ENCODE data around the gene MGAT4B. TPM values are rescaled to one million over a fixed set of nuclear protein-coding genes. Genes with fewer than 3 reads are reported as not detected.

MGAT4B gene
- total and polyA plus RNA-seq, 2 of the 13 experiments (the other 11 are each of a cell fraction or from before 2014, with no cell fraction given) = 93.5 to 130 TPM

- TF ChIP-seq SRSF1 (optimal IDR thresholded peaks at IDR 0.05; ENCODE audit: low read depth, low read length) (no peak), MIXL1 (CRISPR knock-in tag; IDR thresholded peaks at IDR 0.05) (no peak), ZNF841 (CRISPR knock-in tag; IDR thresholded peaks at IDR 0.05; ENCODE audit: borderline replicate concordance) (0 out of 2 replicates have a peak, but pooled peaks have one; percentile 53), SRF (IDR thresholded peaks at IDR 0.05; ENCODE audit: low read depth, low read length) (no peak), ZNF790 (CRISPR knock-in tag; IDR thresholded peaks at IDR 0.05; ENCODE audit: borderline replicate concordance) (no peak), KDM4B (CRISPR knock-in tag; IDR thresholded peaks at IDR 0.05) (no peak), KMT2B (CRISPR knock-in tag; IDR thresholded peaks at IDR 0.05) (no peak), ZNF740 (CRISPR knock-in tag; IDR thresholded peaks at IDR 0.05) (peak; percentile 85), KLF6 (CRISPR knock-in tag; IDR thresholded peaks at IDR 0.05) (no peak), FOXP4 (CRISPR knock-in tag; IDR thresholded peaks at IDR 0.05) (no peak), RBFOX2 (IDR thresholded peaks at IDR 0.05; ENCODE audit: low read depth, low read length) (peak; percentile 59), NRL (CRISPR knock-in tag; IDR thresholded peaks at IDR 0.05; ENCODE audit: borderline replicate concordance) (no peak), ZNF343 (CRISPR knock-in tag; IDR thresholded peaks at IDR 0.05) (no peak), MTA1 (CRISPR knock-in tag; IDR thresholded peaks at IDR 0.05; ENCODE audit: borderline replicate concordance) (no peak), HDAC2 (CRISPR knock-in tag; IDR thresholded peaks at IDR 0.05) (no peak), NFKB2 (CRISPR knock-in tag; IDR thresholded peaks at IDR 0.05; ENCODE audit: borderline replicate concordance) (peak; percentile 33; the same call in 1 of the 2 replicates), DMAP1 (CRISPR knock-in tag; IDR thresholded peaks at IDR 0.05) (no peak), ZKSCAN1 (IDR thresholded peaks at IDR 0.05; ENCODE audit: low read length) (no peak), MIER2 (CRISPR knock-in tag; IDR thresholded peaks at IDR 0.05) (no peak), SALL2 (CRISPR knock-in tag; IDR thresholded peaks at IDR 0.05) (no peak; the same call in 1 of the 2 replicates), PHB2 (IDR thresholded peaks at IDR 0.05; ENCODE audit: partially characterized antibody) (no peak), CENPBD1 (CRISPR knock-in tag; IDR thresholded peaks at IDR 0.05; ENCODE audit: borderline replicate concordance, low read depth) (no peak), IRX3 (CRISPR knock-in tag; IDR thresholded peaks at IDR 0.05; ENCODE audit: borderline replicate concordance, low read depth) (peak; percentile 57; the same call in 1 of the 2 replicates)
- TF ChIP-seq, protein P1, sequence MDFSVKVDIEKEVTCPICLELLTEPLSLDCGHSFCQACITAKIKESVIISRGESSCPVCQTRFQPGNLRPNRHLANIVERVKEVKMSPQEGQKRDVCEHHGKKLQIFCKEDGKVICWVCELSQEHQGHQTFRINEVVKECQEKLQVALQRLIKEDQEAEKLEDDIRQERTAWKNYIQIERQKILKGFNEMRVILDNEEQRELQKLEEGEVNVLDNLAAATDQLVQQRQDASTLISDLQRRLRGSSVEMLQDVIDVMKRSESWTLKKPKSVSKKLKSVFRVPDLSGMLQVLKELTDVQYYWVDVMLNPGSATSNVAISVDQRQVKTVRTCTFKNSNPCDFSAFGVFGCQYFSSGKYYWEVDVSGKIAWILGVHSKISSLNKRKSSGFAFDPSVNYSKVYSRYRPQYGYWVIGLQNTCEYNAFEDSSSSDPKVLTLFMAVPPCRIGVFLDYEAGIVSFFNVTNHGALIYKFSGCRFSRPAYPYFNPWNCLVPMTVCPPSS (IDR thresholded peaks at IDR 0.05) = no peak
- TF ChIP-seq, protein P2, sequence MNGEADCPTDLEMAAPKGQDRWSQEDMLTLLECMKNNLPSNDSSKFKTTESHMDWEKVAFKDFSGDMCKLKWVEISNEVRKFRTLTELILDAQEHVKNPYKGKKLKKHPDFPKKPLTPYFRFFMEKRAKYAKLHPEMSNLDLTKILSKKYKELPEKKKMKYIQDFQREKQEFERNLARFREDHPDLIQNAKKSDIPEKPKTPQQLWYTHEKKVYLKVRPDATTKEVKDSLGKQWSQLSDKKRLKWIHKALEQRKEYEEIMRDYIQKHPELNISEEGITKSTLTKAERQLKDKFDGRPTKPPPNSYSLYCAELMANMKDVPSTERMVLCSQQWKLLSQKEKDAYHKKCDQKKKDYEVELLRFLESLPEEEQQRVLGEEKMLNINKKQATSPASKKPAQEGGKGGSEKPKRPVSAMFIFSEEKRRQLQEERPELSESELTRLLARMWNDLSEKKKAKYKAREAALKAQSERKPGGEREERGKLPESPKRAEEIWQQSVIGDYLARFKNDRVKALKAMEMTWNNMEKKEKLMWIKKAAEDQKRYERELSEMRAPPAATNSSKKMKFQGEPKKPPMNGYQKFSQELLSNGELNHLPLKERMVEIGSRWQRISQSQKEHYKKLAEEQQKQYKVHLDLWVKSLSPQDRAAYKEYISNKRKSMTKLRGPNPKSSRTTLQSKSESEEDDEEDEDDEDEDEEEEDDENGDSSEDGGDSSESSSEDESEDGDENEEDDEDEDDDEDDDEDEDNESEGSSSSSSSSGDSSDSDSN (CRISPR knock-in tag; IDR thresholded peaks at IDR 0.05) = peak; percentile 94
Observed at GRCh38 chr5:179805529-179806249, 977 bp downstream of the MGAT4B start (continued).

Data from HepG2 (cell line).